Measurements from ENCODE around the gene RLF. TPM values are rescaled to one million over a fixed set of nuclear protein-coding genes. Genes with fewer than 3 reads are reported as not detected.
A peak's percentile ranks its signal among the peaks of the same experiment; 100 is the strongest.

The RLF gene
- total RNA-seq, 1 donor from 2014 or later = 18.0 TPM

DNA sequence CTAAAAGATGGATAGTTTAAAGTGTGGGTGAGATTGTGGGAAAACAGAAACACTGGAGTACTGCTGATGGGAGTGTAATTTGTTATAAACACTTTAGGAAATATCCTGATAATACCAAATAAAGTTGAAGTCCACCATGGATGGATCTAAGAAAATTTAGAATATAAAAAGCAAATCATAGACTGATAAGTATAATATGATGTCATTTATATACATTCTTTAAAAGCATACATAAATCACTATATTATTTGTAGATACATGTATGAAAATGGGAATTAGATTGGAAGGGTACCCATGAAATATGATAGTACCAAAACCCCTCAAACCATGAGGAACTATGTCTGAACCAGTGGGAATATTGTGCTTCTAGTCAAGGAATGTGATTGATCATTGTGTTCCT lies 104.7 kb downstream of the RLF start:
- H3K27ac Mint-ChIP-seq (ENCODE audit: unreplicated experiment) = no peak overlapping the region
- peaks cover 31% of the 10 kb centered on the region for H3K36me3 Mint-ChIP-seq (ENCODE audit: low read depth, unreplicated experiment)

DNA sequence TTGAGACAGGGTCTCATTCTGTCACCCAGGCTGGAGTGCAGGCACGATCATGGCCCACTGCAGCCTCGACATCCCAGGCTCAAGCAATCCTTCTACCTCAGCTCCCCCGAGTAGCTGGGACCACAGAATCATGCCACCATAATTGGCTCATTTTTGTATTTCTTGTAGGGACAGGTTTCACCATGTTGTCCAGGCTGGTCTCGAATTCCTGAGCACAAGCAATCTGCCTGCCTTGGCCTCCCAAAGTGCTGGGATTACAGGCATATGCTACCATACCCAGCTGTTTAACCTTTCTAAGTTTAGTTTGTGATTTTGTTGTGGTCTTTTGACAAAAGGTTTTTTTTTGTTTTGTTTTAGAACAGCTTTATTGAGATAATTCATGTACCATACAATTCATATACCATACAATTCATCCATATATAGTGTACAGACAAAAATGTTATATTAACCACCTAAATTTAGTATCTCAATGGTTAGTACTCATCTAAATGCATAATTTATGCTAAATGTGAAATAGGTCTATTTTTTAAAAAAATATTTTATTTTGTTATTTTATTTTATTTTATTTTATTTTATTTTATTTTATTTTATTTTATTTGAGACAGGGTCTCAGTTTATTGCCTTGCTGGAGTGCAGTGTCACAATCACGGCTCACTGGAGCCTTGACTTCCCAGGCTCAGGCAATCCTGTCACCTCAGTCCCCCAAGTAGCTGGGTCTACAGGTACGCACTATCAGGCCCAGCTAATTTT lies 105.8 kb downstream of the RLF start:
- peaks cover 24% of the 10 kb centered on the region for H3K36me3 Mint-ChIP-seq (ENCODE audit: low read depth, unreplicated experiment)
- H3K27ac Mint-ChIP-seq (ENCODE audit: unreplicated experiment) = no peak overlapping the region
- no peak for DNase-seq (ENCODE audit: low spot score)
- no peaks in the 10 kb centered on the region for H3K27me3 Mint-ChIP-seq (ENCODE audit: unreplicated experiment)
- H3K9me3 Mint-ChIP-seq (ENCODE audit: unreplicated experiment) = no peaks in the 10 kb centered on the region
- no peak overlapping the region for H3K4me3 Mint-ChIP-seq (ENCODE audit: unreplicated experiment)
- no peaks in the 10 kb centered on the region for H3K4me1 Mint-ChIP-seq (ENCODE audit: unreplicated experiment)
- TF ChIP-seq, protein P1, sequence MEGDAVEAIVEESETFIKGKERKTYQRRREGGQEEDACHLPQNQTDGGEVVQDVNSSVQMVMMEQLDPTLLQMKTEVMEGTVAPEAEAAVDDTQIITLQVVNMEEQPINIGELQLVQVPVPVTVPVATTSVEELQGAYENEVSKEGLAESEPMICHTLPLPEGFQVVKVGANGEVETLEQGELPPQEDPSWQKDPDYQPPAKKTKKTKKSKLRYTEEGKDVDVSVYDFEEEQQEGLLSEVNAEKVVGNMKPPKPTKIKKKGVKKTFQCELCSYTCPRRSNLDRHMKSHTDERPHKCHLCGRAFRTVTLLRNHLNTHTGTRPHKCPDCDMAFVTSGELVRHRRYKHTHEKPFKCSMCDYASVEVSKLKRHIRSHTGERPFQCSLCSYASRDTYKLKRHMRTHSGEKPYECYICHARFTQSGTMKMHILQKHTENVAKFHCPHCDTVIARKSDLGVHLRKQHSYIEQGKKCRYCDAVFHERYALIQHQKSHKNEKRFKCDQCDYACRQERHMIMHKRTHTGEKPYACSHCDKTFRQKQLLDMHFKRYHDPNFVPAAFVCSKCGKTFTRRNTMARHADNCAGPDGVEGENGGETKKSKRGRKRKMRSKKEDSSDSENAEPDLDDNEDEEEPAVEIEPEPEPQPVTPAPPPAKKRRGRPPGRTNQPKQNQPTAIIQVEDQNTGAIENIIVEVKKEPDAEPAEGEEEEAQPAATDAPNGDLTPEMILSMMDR (IDR thresholded peaks at IDR 0.05; ENCODE audit: unreplicated experiment) = no peak

More for the DNA sequence above, 104.7 kb downstream of the RLF start:
- Mint-ChIP-seq H3K27me3 (ENCODE audit: unreplicated experiment) (peaks cover 3% of the 10 kb centered on the region), H3K4me3 (ENCODE audit: unreplicated experiment) (no peak overlapping the region), H3K4me1 (ENCODE audit: unreplicated experiment) (no peaks in the 10 kb centered on the region), H3K9me3 (ENCODE audit: unreplicated experiment) (no peaks in the 10 kb centered on the region)
- TF ChIP-seq, protein P1 (IDR thresholded peaks at IDR 0.05; ENCODE audit: unreplicated experiment) = no peak
- no peak for DNase-seq (ENCODE audit: low spot score)

GRCh38 chr1:40267767-40268187 lies 106.6 kb downstream of the RLF start:
- Mint-ChIP-seq H3K27ac (ENCODE audit: unreplicated experiment) (no peak overlapping the region), H3K4me3 (ENCODE audit: unreplicated experiment) (no peak overlapping the region), H3K4me1 (ENCODE audit: unreplicated experiment) (no peaks in the 10 kb centered on the region), H3K9me3 (ENCODE audit: unreplicated experiment) (no peaks in the 10 kb centered on the region), H3K27me3 (ENCODE audit: unreplicated experiment) (no peaks in the 10 kb centered on the region), H3K36me3 (ENCODE audit: low read depth, unreplicated experiment) (peaks cover 25% of the 10 kb centered on the region)
- TF ChIP-seq, protein P1 (IDR thresholded peaks at IDR 0.05; ENCODE audit: unreplicated experiment) = no peak
- DNase-seq (ENCODE audit: low spot score) = no peak

DNA sequence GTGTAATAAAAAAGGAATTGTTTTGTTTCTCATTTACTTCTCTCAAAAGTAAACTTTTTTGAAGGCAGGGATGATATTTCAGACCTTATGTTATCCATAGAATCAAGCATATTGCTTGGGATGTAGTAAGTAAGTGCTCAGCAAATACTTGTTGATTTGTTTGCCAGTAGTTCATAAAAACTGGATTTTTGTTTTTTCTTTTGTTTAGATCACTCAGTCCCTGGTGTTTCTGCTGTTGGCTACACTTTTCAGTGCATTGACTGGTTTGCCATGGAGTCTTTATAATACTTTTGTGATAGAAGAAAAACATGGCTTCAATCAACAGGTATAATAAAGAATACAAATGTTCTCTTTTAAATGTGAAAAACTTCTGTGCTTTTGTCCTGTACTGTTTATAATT lies 107.0 kb downstream of the RLF start:
- Mint-ChIP-seq H3K27ac (ENCODE audit: unreplicated experiment) (no peak overlapping the region), H3K36me3 (ENCODE audit: low read depth, unreplicated experiment) (peaks cover 22% of the 10 kb centered on the region), H3K9me3 (ENCODE audit: unreplicated experiment) (no peaks in the 10 kb centered on the region), H3K27me3 (ENCODE audit: unreplicated experiment) (no peaks in the 10 kb centered on the region), H3K4me3 (ENCODE audit: unreplicated experiment) (no peak overlapping the region), H3K4me1 (ENCODE audit: unreplicated experiment) (no peaks in the 10 kb centered on the region)
- TF ChIP-seq, protein P1 (IDR thresholded peaks at IDR 0.05; ENCODE audit: unreplicated experiment) = no peak
- no peak for DNase-seq (ENCODE audit: low spot score)

- no peak for DNase-seq (ENCODE audit: low spot score)
- H3K4me3 Mint-ChIP-seq (ENCODE audit: unreplicated experiment) = peak overlapping the region; percentile 54
Observed at GRCh38 chr1:40270152-40270834, 109.1 kb downstream of the RLF start.

More at GRCh38 chr1:40270152-40270834, 109.1 kb downstream of the RLF start:
- TF ChIP-seq, protein P1 (IDR thresholded peaks at IDR 0.05; ENCODE audit: unreplicated experiment) = no peak
- H3K36me3 Mint-ChIP-seq (ENCODE audit: low read depth, unreplicated experiment) = peaks cover 22% of the 10 kb centered on the region
- H3K4me1 Mint-ChIP-seq (ENCODE audit: unreplicated experiment) = no peaks in the 10 kb centered on the region
- H3K27me3 Mint-ChIP-seq (ENCODE audit: unreplicated experiment) = no peaks in the 10 kb centered on the region
- no peak overlapping the region for H3K27ac Mint-ChIP-seq (ENCODE audit: unreplicated experiment)
- H3K9me3 Mint-ChIP-seq (ENCODE audit: unreplicated experiment) = no peaks in the 10 kb centered on the region

Measured in endothelial cell (in vitro differentiated cells).